Osteoblast (primary cell): ENCODE measurements around the gene ITM2C. TPM values are rescaled to one million over a fixed set of nuclear protein-coding genes. Genes with fewer than 3 reads are reported as not detected.

Source experiments
- DNase-seq: peaks from one replicate; pipeline ENCODE4 v3.0.0; 2011; ENCODE audit warnings: low spot score, mixed read lengths; ENCODE audit not compliant: insufficient read length; ENCODE audit errors: missing footprints
- H2AFZ ChIP-seq: 2 replicates; pipeline ENCODE4 v1.6.0; 2011; ENCODE audit warnings: mild to moderate bottlenecking, low read length
- H3K27ac ChIP-seq: 2 replicates; pipeline ENCODE4 v1.5.1; 2011; ENCODE audit warnings: mild to moderate bottlenecking, low read depth, low read length, moderate library complexity
- H3K27me3 ChIP-seq: 2 replicates; pipeline ENCODE4 v1.6.0; 2012; ENCODE audit warnings: mild to moderate bottlenecking, control low read depth, inconsistent platforms, low read length, moderate library complexity; ENCODE audit not compliant: insufficient read depth
- H3K36me3 ChIP-seq: 2 replicates; pipeline ENCODE4 v1.5.1; 2011; ENCODE audit warnings: mild to moderate bottlenecking, low read length, control low read depth, moderate library complexity; ENCODE audit not compliant: insufficient read depth
- H3K4me1 ChIP-seq: 2 replicates; pipeline ENCODE4 v1.5.1; 2011; ENCODE audit warnings: mild to moderate bottlenecking, low read length, control low read depth, moderate library complexity; ENCODE audit not compliant: insufficient read depth
- H3K4me2 ChIP-seq: 2 replicates; pipeline ENCODE4 v1.6.0; 2011; ENCODE audit warnings: mild to moderate bottlenecking, low read length; ENCODE audit not compliant: insufficient read depth
- H3K4me3 ChIP-seq: fragments of 200-600 bp; sonication (generic); 3 replicates; pipeline ENCODE4 v1.5.1; 2012; ENCODE audit warnings: mild to moderate bottlenecking, low read length, inconsistent platforms; ENCODE audit not compliant: insufficient read depth
- H3K79me2 ChIP-seq: 2 replicates; pipeline ENCODE4 v1.6.0; 2012; ENCODE audit warnings: mild to moderate bottlenecking, low read length, control low read depth, inconsistent platforms; ENCODE audit not compliant: insufficient read depth
- H3K9me3 ChIP-seq: 2 replicates; pipeline ENCODE4 v1.5.1; 2011; ENCODE audit warnings: low read depth, low read length, control low read depth
- H4K20me1 ChIP-seq: 2 replicates; pipeline ENCODE4 v1.6.0; 2012; ENCODE audit warnings: mild to moderate bottlenecking, low read length, control low read depth; ENCODE audit not compliant: insufficient read depth
- total RNA-seq: library from RNA; depleted of rRNA; stranded (reverse); fragments of >200 nt; gene quantifications from 2 replicates; pipeline ENCODE4 v1.2.3, GENCODE V29; 2012
- TF ChIP-seq, protein P1 (sequence below): IDR thresholded peaks from 2 replicates; pipeline ENCODE4 v1.5.1; 2011; ENCODE audit warnings: mild to moderate bottlenecking, low read depth, low read length, moderate library complexity; ENCODE audit errors: extremely low read depth

ITM2C gene
- total RNA-seq, 1 donor, result 63.7 TPM

- no peak overlapping the region for H3K4me3 ChIP-seq
- H3K79me2 ChIP-seq, result no peaks in the 10 kb centered on the region
- peaks cover 17% of the 10 kb centered on the region for H3K27me3 ChIP-seq
- H2AFZ ChIP-seq, result no peak overlapping the region
- H3K27ac ChIP-seq, result no peak overlapping the region
- H3K9me3 ChIP-seq, result no peaks in the 10 kb centered on the region
- H3K4me1 ChIP-seq, result peaks cover 9% of the 10 kb centered on the region
- no peaks in the 10 kb centered on the region for H4K20me1 ChIP-seq
- TF ChIP-seq, protein P1, sequence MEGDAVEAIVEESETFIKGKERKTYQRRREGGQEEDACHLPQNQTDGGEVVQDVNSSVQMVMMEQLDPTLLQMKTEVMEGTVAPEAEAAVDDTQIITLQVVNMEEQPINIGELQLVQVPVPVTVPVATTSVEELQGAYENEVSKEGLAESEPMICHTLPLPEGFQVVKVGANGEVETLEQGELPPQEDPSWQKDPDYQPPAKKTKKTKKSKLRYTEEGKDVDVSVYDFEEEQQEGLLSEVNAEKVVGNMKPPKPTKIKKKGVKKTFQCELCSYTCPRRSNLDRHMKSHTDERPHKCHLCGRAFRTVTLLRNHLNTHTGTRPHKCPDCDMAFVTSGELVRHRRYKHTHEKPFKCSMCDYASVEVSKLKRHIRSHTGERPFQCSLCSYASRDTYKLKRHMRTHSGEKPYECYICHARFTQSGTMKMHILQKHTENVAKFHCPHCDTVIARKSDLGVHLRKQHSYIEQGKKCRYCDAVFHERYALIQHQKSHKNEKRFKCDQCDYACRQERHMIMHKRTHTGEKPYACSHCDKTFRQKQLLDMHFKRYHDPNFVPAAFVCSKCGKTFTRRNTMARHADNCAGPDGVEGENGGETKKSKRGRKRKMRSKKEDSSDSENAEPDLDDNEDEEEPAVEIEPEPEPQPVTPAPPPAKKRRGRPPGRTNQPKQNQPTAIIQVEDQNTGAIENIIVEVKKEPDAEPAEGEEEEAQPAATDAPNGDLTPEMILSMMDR, result no peak
- no peak overlapping the region for H3K4me2 ChIP-seq
- H3K36me3 ChIP-seq, result no peaks in the 10 kb centered on the region
- DNase-seq, result no peak
These were observed 48.0 kb downstream of the ITM2C start for GRCh38 chr2:230912724-230913123.

GRCh38 chr2:230913406-230914143 lies 48.8 kb downstream of the ITM2C start:
- no peak overlapping the region for H2AFZ ChIP-seq
- no peaks in the 10 kb centered on the region for H4K20me1 ChIP-seq
- H3K27me3 ChIP-seq, result peaks cover 26% of the 10 kb centered on the region
- H3K36me3 ChIP-seq, result no peaks in the 10 kb centered on the region
- no peak overlapping the region for H3K4me2 ChIP-seq
- TF ChIP-seq, protein P1, result peak; percentile 52
- H3K79me2 ChIP-seq, result no peaks in the 10 kb centered on the region
- no peak overlapping the region for H3K4me3 ChIP-seq
- DNase-seq, result peak; percentile 48
- H3K27ac ChIP-seq, result no peak overlapping the region
- peaks cover 3% of the 10 kb centered on the region for H3K4me1 ChIP-seq
- H3K9me3 ChIP-seq, result no peaks in the 10 kb centered on the region

DNA sequence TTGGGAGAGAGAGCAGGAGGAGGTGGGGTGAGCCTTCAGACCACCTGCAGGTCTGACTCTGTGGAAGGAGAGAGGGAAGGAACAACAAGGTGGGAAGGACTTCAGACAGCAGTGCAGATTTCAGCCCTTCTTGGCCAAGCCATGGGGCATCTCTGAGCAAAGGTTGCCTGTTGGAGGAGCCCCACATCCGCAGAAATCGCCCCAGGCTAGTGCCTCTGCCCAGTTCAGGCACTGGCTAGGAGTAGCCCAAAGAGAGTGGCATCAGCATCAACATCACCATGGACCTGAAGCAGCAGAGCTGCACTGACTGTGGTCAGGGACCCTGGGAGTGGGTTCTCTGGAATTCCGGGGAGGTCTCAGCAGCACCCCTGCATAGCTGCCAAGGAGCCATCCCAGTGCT lies 50.1 kb downstream of the ITM2C start:
- Histone ChIP-seq H3K4me1 (no peaks in the 10 kb centered on the region), H3K9me3 (no peaks in the 10 kb centered on the region), H3K4me3 (no peak overlapping the region), H4K20me1 (no peaks in the 10 kb centered on the region), H3K27me3 (peaks cover 37% of the 10 kb centered on the region), H3K27ac (no peak overlapping the region), H3K36me3 (no peaks in the 10 kb centered on the region), H2AFZ (no peak overlapping the region), H3K4me2 (no peak overlapping the region), H3K79me2 (no peaks in the 10 kb centered on the region)
- TF ChIP-seq, protein P1, result no peak
- no peak for DNase-seq

DNA sequence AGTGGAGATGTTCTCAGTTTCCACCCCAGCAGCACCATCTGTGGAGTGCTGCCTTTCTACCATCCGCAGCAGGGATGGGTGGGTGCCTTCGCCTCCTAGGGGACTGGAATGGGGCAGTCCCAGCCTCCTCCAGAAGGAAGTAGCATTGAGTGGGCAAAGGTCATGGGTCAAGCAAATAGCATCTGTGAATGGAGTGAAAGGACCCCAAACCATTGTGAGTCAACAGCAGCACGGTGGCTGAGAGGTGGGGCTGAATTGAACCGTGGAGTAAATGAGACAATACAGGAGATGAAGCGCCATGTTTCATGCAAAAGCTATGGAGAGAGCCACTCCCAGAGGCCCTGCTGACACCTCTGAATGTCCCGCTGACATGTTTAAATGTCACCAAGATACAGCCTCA lies 50.6 kb downstream of the ITM2C start:
- Histone ChIP-seq H3K9me3 (no peaks in the 10 kb centered on the region), H4K20me1 (no peaks in the 10 kb centered on the region), H3K27ac (no peak overlapping the region), H3K27me3 (peaks cover 41% of the 10 kb centered on the region), H3K4me2 (no peak overlapping the region), H3K4me1 (no peaks in the 10 kb centered on the region), H2AFZ (no peak overlapping the region), H3K79me2 (no peaks in the 10 kb centered on the region), H3K36me3 (no peaks in the 10 kb centered on the region), H3K4me3 (no peak overlapping the region)
- TF ChIP-seq, protein P1, result no peak
- no peak for DNase-seq
